Measurements from ENCODE around the gene TPM4. TPM values are rescaled to one million over a fixed set of nuclear protein-coding genes. Genes with fewer than 3 reads are reported as not detected.

Gene TPM4
- total and polyA plus RNA-seq, 2 of the 13 experiments (the other 11 are each of a cell fraction or from before 2014, with no cell fraction given) = 180 to 188 TPM

- TF ChIP-seq ZNF839 (CRISPR knock-in tag; IDR thresholded peaks at IDR 0.05; ENCODE audit: borderline replicate concordance) (no peak), HNF1B (CRISPR knock-in tag; IDR thresholded peaks at IDR 0.05) (0 out of 2 replicates have a peak, but pooled peaks have one; percentile 59), TBL1XR1 (IDR thresholded peaks at IDR 0.05; ENCODE audit: borderline replicate concordance, low read length, partially characterized antibody) (no peak), ZFYVE20 (CRISPR knock-in tag; IDR thresholded peaks at IDR 0.05; ENCODE audit: borderline replicate concordance, low read depth) (no peak), ZBTB21 (CRISPR knock-in tag; IDR thresholded peaks at IDR 0.05) (peak; percentile 91), BRD4 (CRISPR knock-in tag; IDR thresholded peaks at IDR 0.05) (no peak), ARNTL (CRISPR knock-in tag; IDR thresholded peaks at IDR 0.05) (no peak), ZFP62 (CRISPR knock-in tag; IDR thresholded peaks at IDR 0.05) (no peak), POGZ (CRISPR knock-in tag; IDR thresholded peaks at IDR 0.05) (no peak), GFI1 (CRISPR knock-in tag; IDR thresholded peaks at IDR 0.05; ENCODE audit: borderline replicate concordance) (0 out of 2 replicates have a peak, but pooled peaks have one; percentile 29), GPN1 (CRISPR knock-in tag; IDR thresholded peaks at IDR 0.05; ENCODE audit: borderline replicate concordance) (no peak), TMF1 (CRISPR knock-in tag; IDR thresholded peaks at IDR 0.05; ENCODE audit: low read depth) (no peak), GTF3A (CRISPR knock-in tag; conservative IDR thresholded peaks at IDR 0.05) (no peak), NCOA2 (CRISPR knock-in tag; IDR thresholded peaks at IDR 0.05) (no peak), SMAD3 (CRISPR knock-in tag; IDR thresholded peaks at IDR 0.05) (no peak), FOXP1 (IDR thresholded peaks at IDR 0.05) (no peak), FOXP1 (CRISPR knock-in tag; IDR thresholded peaks at IDR 0.05) (no peak), HNRNPK (IDR thresholded peaks at IDR 0.05; ENCODE audit: low read depth, low read length, poor library complexity, severe bottlenecking) (peak; percentile 14), MIER2 (CRISPR knock-in tag; IDR thresholded peaks at IDR 0.05) (no peak), YEATS4 (CRISPR knock-in tag; IDR thresholded peaks at IDR 0.05; ENCODE audit: borderline replicate concordance) (peak; percentile 57), RARG (CRISPR knock-in tag; IDR thresholded peaks at IDR 0.05; ENCODE audit: low read depth) (no peak), ZNF18 (CRISPR knock-in tag; IDR thresholded peaks at IDR 0.05; ENCODE audit: insufficient replicate concordance) (no peak), ZNF562 (CRISPR knock-in tag; IDR thresholded peaks at IDR 0.05; ENCODE audit: borderline replicate concordance) (no peak), ZNF547 (CRISPR knock-in tag; IDR thresholded peaks at IDR 0.05) (no peak), TOE1 (CRISPR knock-in tag; IDR thresholded peaks at IDR 0.05) (no peak), ZNF512B (CRISPR knock-in tag; IDR thresholded peaks at IDR 0.05; ENCODE audit: borderline replicate concordance) (no peak)
These were observed at the start of gene TPM4 (continued) for GRCh38 chr19:16076154-16076957.

Measured in HepG2 (cell line).